Dermis microvascular lymphatic vessel endothelial cell (primary cell): Measurements from ENCODE around the gene EHBP1L1. TPM values are rescaled to one million over a fixed set of nuclear protein-coding genes. Genes with fewer than 3 reads are reported as not detected.
A peak's percentile ranks its signal among the peaks of the same experiment; 100 is the strongest.

Experiments used
- DNase-seq, 2 donors: peaks; one replicate each; pipeline versions ENCODE4 v3.0.0 to v3.0.0-alpha.2; 2010; ENCODE audit warnings: low read depth in 2 of 2
- total RNA-seq: library from RNA; depleted of rRNA; stranded (reverse); fragments of >200 nt; gene quantifications from 2 replicates; pipeline ENCODE4 v1.2.1, GENCODE V29; 2014

Gene EHBP1L1
- total RNA-seq, 1 donor from 2014 or later: 4.7 TPM

- DNase-seq: peak in 1 of 2 donors; percentile 61
Measured at GRCh38 chr11:65576867-65577755, 1.3 kb downstream of the EHBP1L1 start.

GRCh38 chr11:65577756-65578109 is 1.9 kb downstream of the EHBP1L1 start:
- DNase-seq: no peak

DNA sequence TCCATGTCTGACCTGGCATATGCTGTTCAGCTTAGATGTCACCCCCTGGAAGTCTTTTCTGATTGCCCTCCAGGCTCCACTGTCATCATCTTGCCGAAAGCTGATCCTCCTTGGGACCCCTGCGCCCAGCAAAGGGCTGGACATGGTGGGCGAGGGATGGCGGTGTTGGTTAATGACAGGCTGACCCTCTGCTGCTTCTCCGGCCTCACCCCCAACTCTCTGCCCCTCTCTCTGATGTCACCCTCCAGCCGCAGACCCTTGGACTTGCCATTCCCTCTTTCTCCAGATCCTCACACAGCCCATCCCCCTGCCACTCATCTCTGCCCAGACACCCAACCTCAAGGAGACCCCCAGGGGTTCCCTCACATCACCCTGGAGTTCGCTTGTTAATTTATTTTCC is 2.3 kb downstream of the EHBP1L1 start:
- no peak for DNase-seq

- no peak for DNase-seq
Measured at GRCh38 chr11:65578667-65579066, 2.8 kb downstream of the EHBP1L1 start.

DNA sequence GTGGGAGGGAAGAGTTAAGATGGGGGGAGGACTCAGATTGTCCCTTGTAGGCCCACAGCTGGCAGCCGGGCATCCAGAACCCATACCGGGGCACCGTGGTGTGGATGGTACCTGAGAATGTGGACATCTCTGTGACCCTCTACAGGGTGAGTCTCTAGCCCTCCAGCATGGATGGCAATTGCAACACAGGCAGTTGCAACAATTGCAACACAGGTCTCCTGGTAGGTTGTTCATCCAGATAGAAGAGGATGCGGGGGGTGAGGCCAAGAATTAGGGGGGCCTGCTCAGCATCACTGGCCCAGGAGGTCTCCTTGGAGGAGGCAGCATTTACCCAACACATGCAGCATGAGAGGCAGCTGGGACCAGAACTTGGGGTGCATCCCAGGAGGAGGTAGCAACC is 3.4 kb downstream of the EHBP1L1 start:
- DNase-seq: no peak

DNA sequence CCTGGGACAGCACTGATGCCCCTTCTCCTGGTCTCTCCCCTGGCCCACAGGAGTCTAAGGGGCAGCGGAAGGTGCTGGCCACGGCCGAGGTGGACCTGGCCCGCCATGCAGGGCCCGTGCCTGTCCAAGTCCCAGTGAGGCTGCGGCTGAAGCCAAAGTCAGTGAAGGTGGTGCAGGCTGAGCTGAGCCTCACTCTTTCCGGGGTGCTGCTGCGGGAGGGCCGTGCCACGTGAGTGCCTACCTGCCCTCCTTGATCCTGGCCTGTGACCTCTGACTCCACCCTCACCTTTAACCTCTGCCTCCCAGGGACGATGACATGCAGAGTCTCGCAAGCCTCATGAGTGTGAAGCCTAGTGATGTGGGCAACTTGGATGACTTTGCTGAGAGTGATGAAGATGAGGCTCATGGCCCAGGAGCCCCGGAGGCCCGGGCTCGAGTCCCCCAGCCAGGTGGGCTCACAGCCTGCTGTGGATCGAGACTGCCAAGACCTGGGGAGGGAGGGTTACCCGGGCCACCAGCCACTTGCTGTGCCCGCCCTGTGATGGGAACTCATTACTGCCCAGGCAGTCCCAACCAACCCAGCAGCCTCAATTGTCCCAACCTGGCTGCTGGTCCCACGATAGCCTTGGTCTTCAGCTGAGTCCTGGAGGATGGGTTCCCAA is 4.3 kb downstream of the EHBP1L1 start:
- DNase-seq: no peak

GRCh38 chr11:65580756-65581155 is 4.9 kb downstream of the EHBP1L1 start:
- DNase-seq: no peak

DNA sequence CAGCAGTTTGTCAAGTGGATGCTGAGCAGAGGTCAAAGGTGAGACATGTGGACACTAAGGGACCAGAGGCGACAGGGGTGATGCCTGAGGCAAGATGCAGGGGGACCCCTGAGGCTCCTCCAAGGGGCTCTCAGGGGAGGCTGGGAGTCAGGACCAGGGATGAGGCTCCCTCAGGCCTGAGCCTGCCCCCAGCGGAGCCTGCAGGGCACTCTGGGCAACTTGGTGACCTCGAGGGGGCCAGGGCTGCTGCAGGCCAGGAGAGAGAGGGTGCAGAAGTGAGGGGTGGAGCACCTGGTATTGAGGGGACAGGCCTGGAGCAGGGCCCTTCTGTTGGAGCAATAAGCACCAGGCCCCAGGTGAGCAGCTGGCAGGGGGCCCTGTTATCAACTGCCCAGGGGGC is 6.1 kb downstream of the EHBP1L1 start:
- DNase-seq: no peak

GRCh38 chr11:65583589-65583988 is 7.7 kb downstream of the EHBP1L1 start:
- DNase-seq: no peak

DNA sequence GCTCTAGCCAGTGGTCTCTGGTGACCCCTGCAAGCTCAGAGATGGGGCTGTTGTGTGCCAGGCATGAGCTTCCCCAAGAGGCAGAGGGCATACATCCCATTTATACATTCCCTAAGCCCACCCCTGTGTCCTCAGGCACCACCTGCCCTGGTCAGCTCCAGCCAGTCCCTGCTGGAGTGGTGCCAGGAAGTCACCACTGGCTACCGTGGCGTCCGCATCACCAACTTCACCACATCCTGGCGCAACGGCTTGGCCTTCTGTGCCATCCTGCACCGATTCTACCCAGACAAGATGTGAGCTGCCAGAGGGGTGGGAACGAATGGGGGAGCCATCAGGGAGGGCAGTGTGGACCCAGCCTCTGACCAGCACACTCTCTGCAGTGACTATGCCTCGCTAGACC is 8.3 kb downstream of the EHBP1L1 start:
- no peak for DNase-seq

- DNase-seq: no peak
Measured at GRCh38 chr11:65584723-65585171, 8.9 kb downstream of the EHBP1L1 start.

DNA sequence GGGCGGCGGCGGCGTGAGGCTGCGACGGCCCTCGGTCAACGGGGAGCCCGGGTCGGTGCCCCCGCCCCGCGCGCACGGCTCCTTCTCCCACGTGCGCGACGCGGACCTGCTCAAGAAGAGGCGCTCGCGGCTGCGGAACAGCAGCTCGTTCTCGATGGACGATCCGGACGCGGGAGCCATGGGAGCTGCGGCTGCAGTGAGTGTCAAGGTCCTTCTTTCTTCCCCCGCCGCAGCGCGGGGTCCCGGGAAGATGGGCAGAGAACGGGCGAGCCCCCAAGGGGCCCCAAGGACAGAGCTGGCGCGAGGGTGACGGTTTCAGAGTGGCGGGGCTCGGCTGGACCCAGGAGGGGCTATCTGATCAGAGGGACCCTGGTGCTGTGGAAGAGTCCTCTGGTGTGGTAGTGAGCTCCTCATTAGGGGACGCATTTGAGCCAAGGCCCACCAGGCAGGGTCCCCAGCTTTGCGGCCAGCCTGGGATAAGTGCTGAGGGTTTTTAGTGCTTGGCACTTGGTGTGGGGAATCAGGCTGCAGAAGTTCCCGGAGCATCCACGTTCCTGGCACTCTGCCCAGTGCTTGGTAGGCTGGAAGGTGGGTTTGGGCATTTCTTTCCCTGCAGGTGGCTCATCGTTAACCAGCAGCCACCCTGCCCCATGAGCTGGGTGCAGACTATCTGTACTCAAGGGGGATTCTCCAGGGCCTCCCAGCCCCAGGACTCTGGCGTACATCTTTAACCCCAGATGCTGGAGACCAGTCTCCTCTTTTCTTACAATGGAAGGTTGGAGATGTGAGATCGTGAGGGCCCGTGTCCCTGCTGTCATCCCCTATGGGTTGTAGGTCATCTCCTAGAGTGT is 9.8 kb downstream of the EHBP1L1 start:
- no peak for DNase-seq

GRCh38 chr11:65586247-65586630 is 10.4 kb downstream of the EHBP1L1 start:
- DNase-seq: no peak

GRCh38 chr11:65586676-65587075 is 10.8 kb downstream of the EHBP1L1 start:
- no peak for DNase-seq

DNA sequence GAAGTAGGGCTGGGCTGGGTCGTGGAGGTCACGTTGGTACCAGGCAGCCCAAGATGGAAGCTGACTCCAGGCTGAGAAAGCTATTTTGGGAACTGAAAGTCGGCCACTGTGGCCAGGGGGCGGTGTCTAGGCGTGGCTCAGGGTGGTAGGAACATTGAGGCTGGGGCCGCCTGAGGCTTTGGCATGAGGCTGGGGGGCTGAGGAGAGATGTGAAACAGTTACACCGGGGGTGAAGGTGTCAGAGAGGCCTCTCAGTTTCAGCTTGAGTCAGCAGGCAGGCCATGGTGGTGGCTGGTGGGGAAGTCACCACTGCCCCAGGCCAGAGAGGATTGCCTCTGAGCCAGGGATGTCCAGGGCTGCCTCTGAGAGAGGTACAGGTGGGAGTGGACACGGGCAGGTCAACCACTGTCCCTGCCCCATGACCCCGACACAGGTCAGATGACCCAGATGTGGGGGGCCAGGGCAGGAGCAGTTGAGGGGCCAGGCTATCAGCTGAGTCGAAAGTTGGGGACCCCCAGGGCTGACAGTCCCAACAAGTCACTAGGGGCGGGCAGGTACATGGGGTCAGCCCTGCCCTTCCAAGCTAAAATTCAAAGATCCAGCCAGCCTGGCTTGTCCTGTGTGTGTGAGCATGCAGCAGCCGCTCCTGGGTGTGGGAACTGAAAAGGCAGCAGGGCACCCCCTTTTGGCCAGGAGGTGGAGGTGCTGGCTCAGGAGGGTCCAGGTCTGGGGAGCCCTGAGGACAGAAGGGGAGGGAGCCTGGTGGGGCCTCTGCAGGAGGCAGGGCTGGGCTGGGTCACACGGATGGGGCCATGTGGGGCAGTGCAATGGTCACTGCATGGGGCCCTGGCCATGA is 12.6 kb downstream of the EHBP1L1 start:
- peak; percentile 51 to 79 for DNase-seq

GRCh38 chr11:65589444-65590239 is 13.8 kb downstream of the EHBP1L1 start:
- DNase-seq: no peak

GRCh38 chr11:65590240-65590738 is 14.4 kb downstream of the EHBP1L1 start:
- DNase-seq: no peak

GRCh38 chr11:65591939-65592857 is 16.3 kb downstream of the EHBP1L1 start:
- peak in 1 of 2 donors; percentile 86 for DNase-seq
